WI38 (cell line): Measurements from ENCODE around the gene MVK.

ENCODE experiments used
- H3K4me3 ChIP-seq: 2 replicates; pipeline ENCODE4 v1.5.1; 2011; ENCODE audit warnings: low read depth, mild to moderate bottlenecking, control low read depth, low read length
- TF ChIP-seq, protein P1 (sequence below): IDR thresholded peaks from 2 replicates; pipeline ENCODE4 v1.5.1; 2012; ENCODE audit warnings: low read depth, mild to moderate bottlenecking, control low read depth, low read length

MVK gene

DNA sequence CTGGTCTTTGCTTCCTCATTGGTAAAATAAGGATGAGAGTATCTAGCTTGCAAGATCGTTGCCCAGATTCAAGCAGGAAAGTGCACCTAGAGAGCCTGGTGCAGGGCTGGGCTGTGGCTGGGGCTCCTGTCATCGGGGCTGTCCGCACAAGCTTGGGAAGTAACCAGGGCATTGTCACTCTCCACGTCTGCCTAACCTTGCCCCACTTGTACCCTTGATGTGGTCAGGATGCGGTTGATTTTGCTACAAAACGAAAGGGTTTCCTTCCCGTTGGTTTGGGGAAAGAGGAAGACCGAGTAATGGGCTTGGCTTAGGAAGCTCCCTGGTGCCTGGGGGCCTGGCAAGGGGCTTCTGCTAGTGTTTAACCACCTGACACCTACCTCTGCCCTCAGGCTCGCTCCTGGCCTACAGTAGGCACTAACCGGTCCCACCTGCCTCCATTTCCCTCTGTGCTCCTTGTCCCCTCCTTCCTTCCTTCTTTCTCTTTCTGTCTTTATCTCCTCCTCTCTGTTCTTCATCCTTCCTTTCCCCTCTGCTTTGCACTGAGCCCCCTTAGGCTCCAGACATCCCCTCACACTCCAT, 21.8 kb downstream of the MVK start:
- TF ChIP-seq, protein P1, sequence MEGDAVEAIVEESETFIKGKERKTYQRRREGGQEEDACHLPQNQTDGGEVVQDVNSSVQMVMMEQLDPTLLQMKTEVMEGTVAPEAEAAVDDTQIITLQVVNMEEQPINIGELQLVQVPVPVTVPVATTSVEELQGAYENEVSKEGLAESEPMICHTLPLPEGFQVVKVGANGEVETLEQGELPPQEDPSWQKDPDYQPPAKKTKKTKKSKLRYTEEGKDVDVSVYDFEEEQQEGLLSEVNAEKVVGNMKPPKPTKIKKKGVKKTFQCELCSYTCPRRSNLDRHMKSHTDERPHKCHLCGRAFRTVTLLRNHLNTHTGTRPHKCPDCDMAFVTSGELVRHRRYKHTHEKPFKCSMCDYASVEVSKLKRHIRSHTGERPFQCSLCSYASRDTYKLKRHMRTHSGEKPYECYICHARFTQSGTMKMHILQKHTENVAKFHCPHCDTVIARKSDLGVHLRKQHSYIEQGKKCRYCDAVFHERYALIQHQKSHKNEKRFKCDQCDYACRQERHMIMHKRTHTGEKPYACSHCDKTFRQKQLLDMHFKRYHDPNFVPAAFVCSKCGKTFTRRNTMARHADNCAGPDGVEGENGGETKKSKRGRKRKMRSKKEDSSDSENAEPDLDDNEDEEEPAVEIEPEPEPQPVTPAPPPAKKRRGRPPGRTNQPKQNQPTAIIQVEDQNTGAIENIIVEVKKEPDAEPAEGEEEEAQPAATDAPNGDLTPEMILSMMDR, result no peak

DNA sequence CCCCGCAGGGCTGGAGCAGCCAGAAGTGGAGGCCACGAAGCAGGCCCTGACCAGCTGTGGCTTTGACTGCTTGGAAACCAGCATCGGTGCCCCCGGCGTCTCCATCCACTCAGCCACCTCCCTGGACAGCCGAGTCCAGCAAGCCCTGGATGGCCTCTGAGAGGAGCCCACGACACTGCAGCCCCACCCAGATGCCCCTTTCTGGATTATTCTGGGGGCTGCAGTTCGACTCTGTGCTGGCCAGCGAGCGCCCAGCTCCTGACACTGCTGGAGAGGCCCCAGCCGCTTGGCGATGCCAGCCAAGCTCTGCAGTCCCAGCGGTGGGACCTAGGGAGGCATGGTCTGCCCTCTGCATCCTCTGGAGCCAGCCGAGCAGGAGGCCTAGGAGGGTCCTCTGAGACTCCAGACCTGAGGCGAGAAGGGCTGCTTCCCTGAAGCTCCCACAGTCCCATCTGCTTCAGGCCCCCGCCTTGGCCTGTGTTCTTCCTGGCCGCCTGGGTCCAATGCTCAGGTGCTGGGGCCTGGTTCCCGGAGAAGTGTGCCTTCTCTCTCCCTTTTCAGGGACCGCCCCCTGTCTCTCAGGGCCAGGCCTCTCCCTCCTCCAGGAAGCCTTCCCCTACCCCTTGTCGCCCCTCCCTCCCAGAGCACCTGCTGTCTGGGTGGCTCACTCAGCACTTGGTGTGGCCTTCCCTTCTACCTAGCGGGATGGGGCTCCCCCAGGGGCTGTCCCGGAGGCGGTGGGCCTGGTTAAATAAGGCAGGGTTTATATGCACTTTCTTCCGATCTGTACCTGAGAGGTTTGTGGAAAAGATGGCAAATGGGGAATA, 23.0 kb downstream of the MVK start:
- TF ChIP-seq, protein P1, result no peak
- no peak overlapping the region for H3K4me3 ChIP-seq

More for the DNA sequence above, 21.8 kb downstream of the MVK start:
- H3K4me3 ChIP-seq, result no peak overlapping the region

DNA sequence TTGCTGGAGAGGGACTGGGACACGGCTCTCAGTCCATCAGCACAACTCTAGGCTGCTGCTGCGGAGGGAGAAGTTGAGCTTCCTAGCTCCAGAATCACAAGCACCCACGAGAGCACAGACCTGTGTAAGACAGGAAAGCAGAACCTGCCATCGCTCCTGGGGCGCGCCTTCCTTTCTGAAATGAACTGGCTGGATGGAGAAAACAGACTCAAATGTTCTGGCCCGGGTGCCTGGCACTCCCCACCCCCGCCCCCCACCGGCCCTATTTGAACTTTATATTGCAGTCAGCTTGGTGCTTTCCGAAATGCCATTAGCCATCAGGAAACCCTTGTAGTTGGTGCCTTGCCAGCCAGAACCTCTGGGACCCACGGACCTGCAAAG, 23.8 kb downstream of the MVK start:
- TF ChIP-seq, protein P1, result no peak
- H3K4me3 ChIP-seq, result no peak overlapping the region

DNA sequence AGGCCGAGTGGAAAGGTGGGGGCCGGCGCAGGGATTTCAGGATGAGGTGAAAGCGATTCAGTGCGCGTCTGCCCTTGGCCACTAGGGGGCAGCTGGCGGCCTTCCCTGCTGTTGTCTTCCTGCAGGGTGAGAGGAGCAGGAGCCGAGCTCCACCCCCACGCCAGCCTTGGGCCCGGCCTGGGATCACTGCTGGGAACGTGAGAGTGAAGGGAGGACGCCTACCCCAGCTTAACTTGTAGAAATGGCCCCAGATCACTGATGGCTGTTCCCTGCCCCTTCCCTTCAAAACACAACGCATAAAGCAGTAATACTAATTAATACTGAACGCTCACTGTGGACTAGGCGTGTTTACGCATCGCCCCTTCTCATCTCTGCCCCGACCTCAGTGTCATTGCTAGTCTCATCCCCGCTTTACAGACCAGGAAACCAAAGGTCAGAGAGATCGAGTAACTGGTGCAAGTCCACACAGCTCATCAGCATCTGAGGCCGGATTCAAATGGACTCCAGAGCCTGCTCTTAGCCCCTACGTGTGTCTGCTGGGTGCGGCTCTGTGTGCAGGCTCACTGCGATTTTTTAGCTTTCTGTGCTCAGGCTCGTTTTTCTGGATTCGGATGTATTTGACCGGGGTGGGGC, 24.3 kb downstream of the MVK start:
- TF ChIP-seq, protein P1, result peak; percentile 96
- H3K4me3 ChIP-seq, result no peak overlapping the region

DNA sequence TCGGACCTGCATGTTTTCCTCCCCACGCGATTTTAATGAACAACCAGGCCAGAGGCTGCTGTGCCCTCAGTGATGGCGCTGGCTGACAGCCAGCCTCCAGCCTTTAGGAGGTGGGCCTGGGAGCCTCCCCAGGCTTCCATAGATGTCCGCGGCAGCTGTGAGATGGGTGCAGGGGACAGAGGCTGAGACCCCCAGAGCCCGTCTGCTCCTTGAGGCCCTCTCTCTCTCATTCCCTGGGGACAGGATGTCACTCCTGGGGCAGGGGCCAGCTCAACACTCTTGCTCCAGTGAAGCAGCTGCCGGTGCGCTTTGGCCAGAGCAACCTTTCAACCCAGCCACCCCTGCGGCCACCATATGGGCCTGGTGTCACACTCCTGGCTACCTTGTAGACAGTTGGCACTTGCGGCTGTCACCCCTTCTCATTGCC, 24.8 kb downstream of the MVK start:
- TF ChIP-seq, protein P1, result no peak
- no peak overlapping the region for H3K4me3 ChIP-seq

DNA sequence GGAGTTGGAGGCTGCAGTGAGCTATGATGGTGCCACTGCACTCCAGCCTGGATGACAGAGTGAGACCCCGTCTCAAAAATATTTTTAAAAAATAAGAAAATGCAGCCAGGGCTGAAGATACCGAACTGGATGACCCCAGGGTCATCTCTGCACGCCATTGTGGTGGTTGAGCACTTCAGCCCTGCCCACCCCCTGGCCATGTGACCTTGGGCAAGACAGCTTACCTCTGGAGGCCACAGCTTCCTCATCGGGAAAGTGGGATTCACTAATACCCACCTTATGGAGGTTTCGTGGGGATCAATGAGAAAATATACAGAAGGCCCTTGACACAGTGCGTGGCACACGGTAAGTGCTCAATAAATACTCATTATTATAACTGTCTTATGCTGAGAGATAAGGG, 25.5 kb downstream of the MVK start:
- no peak overlapping the region for H3K4me3 ChIP-seq
- TF ChIP-seq, protein P1, result no peak

DNA sequence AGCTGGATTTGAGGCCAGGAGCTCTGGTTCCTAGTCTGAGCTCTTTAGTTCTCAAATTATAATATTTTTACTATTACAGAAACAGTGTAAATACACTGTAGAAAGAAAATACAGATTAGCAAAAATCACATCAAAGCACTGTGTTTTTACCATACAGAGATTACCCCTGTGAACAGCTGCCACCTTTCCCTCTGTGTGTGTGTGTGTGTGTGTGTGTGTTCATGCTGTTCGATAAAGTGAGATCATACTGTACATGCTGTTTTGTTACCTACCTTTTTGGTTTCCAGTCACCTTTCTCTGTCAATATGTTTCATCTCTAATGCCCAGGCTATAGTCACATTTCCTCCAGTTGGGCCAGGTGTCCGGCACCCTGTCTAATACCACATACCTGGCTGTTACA, 26.9 kb downstream of the MVK start:
- no peak overlapping the region for H3K4me3 ChIP-seq
- TF ChIP-seq, protein P1, result no peak
